ENCODE data around the gene ATG4C.
"Not testable (repeated sequence)": the region's sequence is repeated elsewhere in the genome, so short reads cannot be mapped to it uniquely, and the experiment has no call there.

The ATG4C gene, protein sequence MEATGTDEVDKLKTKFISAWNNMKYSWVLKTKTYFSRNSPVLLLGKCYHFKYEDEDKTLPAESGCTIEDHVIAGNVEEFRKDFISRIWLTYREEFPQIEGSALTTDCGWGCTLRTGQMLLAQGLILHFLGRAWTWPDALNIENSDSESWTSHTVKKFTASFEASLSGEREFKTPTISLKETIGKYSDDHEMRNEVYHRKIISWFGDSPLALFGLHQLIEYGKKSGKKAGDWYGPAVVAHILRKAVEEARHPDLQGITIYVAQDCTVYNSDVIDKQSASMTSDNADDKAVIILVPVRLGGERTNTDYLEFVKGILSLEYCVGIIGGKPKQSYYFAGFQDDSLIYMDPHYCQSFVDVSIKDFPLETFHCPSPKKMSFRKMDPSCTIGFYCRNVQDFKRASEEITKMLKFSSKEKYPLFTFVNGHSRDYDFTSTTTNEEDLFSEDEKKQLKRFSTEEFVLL

DNA sequence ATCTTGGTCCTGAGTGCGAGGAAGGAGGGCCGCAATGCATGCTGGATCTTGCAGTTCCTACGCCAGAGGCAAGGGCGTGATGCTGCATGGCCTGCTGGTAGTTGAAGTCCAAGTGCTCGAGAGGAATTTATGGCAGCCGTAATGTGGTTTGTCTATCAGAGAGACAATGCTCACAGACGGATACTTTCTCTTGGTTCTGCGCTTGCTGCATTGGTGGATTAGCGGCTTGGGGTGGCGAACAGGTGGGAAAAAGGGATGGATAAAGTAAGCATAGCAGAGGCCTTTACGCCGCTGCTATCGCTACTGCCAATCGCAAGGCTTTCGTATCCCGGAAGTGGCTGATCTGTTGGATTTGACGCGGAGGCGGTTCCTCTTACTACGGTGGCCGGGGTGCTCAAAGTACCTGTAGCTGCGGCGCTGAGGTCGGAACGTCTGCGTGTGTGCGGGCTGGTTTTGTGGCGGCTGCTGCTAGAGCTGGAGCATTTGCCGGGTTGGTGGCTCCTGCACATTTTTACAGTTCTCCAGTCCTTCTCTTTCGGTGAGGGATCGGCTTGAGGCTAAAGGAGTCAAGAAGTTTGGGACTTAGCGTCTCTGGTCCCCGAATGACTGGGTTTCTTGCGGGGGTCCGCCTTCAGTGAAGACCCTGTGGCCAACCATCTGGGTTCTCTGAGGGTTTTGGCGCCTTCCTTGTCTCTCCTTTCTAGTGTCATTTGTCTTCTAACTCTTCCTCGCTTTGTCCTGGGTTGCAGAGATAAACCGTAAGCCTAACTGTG is at the start of gene ATG4C:
Gene ATG4C, plus strand, starts transcription at position 397 of the 773 bp plus-strand sequence. CDS start 19,655 bp downstream, outside the sequence.
- DNase-seq (ENCODE audit: low read depth), result peak; percentile 95

DNA sequence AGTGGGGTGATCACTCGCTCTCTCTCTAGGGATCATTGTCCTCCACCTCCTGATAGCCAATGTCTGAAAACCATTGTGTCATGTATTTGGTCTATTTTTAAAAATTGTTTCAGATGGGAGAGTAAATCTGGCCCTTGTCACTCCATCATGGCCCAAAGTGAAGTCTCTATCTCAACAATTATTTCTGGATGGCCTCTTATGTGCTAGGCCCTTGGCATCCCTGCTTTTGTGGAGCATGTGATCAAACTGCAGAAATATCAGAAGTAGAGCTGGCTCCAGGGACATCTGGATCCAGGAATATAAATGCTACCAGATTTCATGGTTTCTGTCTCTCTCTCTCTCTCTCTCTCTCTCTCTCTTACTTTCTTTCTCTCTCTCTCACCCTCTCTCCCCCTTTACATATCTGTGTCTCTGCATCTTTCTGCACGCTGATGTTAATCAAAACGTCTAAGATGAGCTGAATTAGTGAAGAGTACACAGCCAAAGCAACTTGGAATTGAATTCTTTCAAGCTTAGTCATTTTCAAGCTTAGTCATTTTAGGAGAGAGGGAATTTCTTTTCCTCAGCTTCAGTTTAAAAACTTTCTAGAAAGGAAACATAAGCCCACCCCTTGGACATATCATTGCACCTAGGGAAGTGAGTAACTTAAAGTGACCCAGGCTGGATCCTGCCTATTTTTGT is 48.3 kb upstream of the ATG4C start:
- no peak for DNase-seq (ENCODE audit: low read depth)

DNA sequence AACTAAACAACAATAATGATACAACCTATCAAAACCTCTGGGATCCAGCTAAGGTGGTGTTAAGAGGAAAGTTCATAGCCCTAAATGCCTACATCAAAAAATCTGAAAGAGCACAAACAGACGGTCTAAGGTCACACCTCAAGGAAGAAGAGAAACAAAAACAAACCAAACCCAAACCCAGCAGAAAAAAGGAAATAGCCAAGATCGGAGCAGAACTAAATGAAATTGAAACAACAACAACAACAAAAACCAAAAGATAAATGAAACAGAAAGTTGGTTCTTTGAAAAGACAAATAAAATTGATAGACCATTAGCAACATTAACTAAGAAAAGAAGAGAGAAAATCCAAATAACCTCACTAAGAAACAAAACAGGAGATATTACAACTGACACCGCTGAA is 43.2 kb upstream of the ATG4C start:
- not testable (repeated sequence) for DNase-seq (ENCODE audit: low read depth)

DNA sequence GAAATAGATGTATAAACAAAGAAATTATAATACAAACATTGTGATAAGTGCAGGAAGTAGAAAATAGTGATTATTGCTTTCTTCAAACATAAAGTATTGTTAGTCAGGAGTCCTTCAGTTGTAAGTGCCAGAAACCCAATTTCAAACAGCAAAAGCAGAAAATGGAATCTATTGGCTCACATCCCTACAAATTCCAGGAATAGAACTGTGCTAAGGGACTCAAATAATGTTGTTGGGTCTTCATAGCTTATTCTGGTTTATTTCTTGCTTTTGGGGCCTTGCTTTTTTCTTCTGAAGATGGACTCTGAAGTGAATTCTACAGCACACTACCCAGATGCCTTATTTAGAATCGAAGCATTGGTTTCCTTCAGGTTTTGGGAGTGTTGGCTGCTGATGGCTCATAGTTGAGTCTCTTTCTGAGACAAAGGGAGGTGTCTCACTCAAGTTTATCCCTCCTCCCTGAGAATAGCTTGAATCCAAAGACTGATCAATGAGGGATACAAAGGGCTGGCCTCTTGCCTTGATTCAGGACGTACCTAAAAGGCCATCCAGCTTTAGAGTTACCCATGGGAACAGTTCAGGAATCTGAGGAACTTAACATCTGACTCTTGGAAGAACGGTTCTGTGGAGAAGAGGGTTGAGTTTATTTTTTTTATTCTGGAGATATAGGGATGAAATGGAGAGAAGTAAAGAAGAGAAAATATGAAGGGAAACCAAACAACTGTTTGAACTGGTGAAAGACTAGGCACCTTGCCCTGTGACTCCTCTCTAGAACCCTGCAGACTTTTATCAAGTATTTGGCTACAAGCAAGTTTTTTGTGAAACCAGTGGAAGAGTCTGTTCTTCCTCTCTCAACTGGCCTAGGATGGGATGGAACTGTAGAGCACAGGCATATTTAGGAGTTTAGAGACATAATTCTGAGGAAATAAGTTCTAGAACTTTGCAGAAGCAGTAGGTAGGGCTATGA is 39.0 kb upstream of the ATG4C start:
- no peak for DNase-seq (ENCODE audit: low read depth)

DNA sequence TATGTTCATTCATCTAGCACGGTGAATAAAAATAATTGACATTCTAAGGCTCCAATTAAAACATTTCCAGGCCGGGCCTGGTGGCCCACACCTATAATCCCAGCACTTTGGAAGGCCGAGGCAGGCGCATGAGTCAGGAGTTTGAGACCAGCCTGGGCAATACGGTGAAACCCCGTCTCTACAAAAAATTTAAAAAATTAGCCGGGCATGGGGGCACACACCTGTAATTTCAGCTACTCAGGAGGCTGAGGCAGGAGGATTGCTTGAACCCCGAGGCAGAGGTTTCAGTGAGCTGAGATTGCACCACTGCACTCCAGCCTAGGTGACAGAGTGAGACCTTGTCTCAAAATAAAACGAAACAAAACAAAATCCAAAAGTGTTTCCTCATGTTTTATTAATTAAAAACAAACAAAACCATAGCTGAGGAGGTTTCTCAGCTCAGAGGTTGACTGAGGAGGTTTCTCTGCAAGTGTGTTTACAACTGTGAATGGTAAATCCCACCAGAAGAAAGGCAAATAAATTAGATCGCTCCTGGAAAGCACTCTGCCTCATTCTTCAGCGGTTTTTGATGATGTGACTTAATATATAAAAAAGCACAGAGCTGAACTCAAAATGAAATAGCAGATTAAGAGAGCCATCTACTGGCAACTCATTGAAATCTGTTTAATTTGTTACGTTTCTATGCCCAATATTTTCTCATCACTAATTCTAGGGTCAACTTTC is 37.7 kb upstream of the ATG4C start:
- peak; percentile 45 for DNase-seq (ENCODE audit: low read depth)

DNA sequence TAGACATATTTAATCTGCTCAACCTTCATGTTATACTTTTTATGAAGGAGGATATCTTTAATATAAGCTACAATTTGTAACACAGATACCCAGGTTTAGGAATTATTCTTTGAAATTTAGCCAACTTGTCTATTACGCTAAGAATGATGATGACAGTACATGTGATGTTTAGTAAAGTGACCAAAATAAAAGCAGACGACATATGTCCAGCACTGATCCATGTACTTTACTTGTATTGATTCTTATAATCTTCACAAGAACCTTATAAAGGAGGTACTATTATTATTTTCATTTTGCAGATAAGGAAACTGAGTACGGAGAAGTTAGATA is 37.2 kb upstream of the ATG4C start:
- no peak for DNase-seq (ENCODE audit: low read depth)

DNA sequence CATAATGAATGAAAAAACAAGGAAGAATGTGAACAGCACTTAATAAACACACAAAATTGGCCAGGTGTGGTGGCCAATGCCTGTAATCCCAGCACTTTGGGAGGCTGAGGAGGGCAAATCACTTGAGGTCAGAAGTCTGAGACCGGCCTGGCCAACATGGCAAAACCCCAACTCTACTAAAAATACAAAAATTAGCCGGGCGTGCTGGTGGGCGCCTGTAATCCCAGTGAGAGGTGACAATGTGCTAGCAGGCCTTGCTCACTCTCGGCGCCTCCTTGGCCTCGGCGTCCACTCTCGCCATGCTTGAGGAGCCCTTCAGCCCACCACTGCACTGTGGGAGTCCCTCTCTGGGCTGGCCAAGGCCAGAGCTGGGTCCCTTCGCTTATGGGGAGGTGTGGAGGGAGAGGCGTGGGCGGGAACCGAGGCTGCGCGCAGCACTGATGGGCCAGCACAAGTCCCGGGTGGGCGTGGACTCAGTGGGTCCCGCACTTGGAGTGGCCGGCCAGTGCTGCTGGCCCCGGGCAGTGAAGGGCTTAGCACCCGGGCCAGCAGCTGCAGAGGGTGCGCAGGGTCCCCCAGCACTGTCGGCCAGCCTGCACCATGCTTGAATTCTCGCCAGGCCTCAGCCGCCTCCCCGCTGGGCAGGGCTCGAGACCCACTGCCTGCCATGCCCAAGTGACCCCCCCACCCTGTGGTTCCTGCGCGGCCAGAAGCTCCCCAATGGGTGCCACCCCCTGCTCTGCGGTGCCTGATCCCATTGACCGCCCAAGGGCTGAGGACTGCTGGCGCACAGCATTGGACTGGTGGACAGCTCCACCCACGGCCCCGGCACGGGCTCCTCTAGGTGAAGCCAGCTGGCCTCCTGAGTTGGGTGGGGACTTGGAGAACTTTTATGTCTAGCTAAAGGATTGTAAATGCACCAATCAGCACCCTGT is 30.6 kb upstream of the ATG4C start:
- no peak for DNase-seq (ENCODE audit: low read depth)

DNA sequence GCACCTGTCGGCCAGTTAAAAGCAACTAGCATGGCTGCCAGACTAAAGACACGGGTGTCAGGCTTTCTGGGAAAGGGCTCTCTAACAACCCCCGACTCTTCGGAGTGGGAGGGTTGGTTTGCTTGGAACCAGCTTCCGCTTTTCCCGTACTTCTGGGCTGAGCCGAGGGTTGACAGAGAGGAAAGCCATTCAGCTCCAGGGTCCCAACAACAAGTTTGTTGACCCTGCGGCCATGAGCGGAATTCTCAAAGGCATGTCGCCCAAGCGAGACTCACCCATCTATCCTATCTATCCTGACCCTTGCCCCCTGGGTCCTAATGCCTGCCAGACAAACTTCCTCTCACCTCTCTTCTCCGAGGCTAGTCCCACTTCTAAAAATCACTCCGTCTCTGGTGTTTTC is 29.0 kb upstream of the ATG4C start:
- DNase-seq (ENCODE audit: low read depth), result not testable (repeated sequence)

DNA sequence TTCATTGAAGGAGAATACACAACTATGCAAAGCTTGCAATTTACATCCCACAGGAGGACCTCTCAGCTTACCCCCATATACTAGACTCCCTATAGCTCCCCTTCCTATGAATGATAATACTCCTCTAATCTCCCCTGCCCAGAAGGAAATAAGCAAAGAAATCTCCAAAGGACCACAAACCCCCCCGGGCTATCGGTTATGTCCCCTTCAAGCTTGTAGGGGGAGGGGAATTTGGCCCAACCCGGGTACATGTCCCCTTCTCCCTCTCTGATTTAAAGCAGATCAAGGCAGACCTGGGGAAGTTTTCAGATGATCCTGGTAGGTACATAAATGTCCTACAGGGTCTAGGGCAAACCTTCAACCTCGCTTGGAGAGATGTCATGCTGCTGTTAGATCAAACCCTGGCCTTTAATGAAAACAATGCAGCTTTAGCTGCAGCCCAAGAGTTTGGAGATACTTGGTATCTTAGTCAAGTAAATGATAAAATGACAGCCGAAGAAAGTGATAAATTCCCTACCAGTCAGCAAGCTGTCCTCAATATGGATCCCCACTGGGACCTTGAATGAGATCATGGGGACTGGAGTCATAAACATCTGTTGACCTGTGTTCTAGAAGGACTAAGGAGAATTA is 27.6 kb upstream of the ATG4C start:
- not testable (repeated sequence) for DNase-seq (ENCODE audit: low read depth)

DNA sequence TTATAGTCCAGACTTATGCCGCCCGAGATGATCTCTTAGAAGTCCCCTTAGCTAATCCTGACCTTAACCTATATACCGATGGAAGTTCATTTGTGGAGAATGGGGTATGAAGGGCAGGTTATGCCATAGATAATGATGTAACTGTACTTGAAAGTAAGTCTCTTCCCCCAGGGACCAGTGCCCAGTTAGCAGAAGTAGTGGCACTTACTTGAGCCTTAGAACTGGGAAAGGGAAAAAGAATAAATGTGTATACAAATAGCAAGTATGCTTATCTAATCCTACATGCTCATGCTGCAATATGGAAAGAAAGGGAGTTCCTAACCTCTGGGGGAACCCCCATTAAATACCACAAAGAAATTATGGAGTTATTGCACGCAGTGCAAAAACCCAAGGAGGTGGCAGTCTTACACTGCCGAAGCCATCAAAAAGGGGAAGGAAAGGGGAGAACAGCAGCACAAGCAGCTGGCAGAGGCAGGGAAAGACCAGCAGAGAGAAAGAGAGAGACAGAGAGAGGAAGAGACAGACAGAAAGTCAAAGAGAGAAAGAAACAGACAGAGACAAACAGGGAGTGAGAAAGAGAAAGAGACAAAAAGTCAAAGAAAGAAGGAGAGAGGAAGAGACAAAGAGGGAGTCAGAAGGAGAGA is 24.6 kb upstream of the ATG4C start:
- DNase-seq (ENCODE audit: low read depth), result not testable (repeated sequence)

DNA sequence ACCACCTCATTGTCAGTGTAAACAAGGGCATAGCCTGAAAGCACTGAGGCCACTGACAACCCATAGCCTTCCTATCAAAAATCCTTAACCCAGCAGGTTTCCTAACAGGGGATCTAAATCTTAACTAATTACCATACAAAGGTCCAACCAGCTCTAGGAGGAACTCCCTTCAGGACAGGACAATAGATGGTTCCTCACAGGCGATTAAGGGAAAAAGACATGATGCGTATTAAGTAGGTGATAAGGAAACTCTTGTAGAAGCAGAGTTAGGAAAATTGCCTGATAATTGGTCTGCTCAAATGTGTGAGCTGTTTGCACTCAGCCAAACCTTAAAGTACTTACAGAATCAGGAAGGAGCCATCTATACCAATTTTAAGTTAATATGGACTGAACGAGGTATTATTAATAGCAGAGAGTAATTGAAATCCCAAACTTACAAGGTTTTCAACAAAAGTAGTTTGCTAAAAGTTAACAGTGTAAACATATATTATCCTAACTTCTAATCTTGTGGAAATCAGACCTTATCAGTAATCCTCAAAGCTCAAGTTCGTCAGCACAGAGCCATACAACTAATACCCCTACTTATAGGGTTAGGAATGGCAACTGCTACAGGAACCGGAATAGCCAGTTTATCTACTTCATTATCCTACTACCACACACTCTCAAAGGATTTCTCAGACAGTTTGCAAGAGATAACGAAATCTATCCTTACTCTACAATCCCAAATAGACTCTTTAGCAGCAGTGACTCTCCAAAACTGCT is 23.7 kb upstream of the ATG4C start:
- not testable (repeated sequence) for DNase-seq (ENCODE audit: low read depth)

DNA sequence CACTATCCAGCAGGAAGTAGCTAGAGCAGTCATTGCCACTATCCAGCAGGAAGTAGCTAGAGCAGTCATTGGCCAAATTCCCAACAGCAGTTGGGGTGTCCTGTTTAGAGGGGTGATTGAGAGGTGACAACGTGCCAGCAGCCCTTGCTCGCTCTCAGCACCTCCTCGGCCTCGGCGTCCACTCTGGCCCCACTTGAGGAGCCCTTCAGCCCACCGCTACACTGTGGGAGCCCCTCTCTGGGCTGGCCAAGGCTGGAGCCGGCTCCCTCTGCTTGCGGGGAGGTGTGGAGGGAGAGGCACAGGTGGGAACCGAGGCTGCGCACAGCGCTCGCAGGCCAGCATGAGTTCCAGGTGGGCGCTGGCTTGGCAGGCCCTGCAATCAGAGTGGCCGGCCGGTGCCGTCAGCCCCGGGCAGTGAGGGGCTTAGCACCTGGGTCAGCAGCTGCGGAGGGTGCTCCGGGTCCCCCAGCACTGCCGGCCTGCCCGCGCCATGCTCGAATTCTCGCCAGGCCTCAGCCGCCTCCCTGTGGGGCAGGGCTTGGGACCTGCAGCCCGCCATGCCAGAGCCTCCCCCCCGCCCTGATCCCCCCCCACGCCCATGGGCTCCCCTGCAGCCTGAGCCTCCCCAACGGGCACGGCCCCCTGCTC is 22.6 kb upstream of the ATG4C start:
- DNase-seq (ENCODE audit: low read depth), result not testable (repeated sequence)

DNA sequence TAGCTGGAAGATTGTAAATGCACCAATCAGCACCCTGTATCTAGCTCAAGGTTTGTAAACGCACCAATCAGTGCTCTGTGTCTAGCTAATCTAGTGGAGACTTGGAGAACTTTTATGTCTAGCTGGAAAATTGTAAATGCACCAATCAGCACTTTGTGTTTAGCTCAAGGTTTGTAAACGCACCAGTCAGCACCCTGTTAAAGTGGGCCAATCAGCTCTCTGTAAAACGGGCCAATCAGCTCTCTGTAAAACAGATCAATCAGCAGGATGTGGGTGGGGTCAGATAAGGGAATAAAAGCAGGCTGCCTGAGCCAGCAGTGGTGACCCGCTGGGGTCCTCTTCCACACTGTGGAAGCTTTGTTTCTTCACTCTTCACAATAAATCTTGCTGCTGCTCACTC is 21.9 kb upstream of the ATG4C start:
- not testable (repeated sequence) for DNase-seq (ENCODE audit: low read depth)

DNA sequence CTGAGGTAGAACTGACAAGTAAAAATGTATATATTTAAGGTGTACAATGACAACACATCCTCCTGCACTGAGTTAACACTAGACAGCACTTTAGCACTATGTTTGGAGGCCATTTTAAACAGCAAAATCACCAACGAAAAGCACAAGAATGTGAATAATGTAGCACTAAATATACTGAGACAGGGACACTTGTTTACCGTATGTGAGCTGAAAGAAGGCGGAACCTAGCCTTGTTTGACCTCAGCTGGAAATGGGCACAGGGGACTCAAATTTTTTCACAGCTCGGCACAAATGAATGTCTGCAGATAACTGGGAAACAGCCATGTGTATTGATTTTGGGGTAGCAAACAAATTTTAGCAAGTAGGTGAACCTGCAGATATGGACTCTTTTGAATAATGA is 18.0 kb upstream of the ATG4C start:
- no peak for DNase-seq (ENCODE audit: low read depth)

DNA sequence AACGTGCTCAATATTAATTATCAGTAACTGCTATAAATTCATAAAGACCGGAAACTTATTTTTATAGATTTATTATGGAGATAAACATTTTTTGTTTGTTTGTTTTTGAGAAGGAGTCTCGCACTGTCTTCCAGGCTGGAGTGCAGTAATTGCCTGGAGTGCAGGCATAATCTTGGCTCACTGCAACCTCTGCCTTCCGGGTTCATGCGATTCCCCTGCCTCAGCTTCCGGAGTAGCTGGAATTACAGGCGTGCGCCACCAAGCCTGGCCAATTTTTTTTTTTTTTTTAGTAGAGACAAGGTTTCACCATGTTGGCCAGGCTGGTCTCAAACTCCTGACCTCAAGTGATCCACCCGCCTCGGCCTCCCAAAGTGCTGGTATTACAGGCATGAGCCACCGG is 15.4 kb upstream of the ATG4C start:
- DNase-seq (ENCODE audit: low read depth), result not testable (repeated sequence)

DNA sequence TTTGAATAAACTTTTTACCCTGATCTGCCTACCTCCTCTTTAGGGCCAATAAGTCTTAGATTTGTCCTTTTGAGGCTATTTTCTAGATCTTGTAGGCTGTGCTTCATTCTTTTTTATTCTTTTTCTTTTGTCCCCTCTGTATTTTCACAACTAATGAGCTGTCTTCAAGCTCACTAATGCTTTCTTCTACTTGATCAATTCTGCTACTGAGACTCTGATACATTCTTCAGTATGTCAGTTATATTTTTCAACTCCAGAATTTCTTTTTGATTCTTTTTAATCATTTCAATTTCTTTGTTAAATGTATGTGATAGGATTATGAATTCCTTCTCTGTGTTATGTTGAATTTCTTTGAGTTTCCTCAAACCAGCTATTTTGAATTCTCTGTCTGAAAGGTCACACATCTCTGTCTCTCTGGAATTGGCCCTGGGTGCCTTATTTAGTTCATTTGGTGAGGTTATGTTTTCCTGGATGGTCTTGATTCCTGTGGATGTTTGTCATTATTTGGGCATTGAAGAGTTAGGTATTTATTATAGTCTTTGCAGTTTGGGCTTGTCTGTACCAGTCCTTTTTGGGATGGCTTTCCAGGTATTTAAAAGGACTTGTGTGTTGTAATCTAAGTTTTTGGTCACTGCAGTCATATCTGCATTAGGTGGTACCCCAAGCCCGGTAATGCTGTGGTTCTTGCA is 11.2 kb upstream of the ATG4C start:
- no peak for DNase-seq (ENCODE audit: low read depth)

DNA sequence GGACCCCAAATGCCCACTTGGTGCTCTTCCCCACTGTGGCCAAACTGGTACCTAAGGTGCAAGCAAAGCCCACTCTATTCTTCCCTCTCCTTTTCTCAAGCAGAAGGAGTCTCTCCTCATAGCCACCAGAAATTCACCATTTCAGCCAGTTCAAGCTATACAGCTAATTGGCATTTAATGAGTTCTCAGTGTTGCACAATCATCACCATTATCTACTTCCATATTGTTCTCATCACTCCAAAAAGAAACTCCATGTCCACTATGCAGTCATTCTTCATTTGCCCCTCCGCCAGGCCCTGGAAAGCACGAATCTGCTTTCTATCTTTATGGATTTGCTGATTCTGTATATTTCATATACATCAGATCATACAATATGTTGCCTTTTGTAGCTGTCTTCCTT is 9.9 kb upstream of the ATG4C start:
- no peak for DNase-seq (ENCODE audit: low read depth)
